Chondrocyte (in vitro differentiated cells): ENCODE measurements around the gene SMARCA5. TPM values are rescaled to one million over a fixed set of nuclear protein-coding genes. Genes with fewer than 3 reads are reported as not detected.
A peak's percentile ranks its signal among the peaks of the same experiment; 100 is the strongest.

Experiments used
- DNase-seq: peaks from one replicate; pipeline ENCODE4 v3.0.0; 2021; ENCODE audit warnings: mixed read lengths, low spot score
- H3K27ac Mint-ChIP-seq: one replicate; pipeline ENCODE4 v1.8.0; 2021; ENCODE audit warnings: mild to moderate bottlenecking, moderate library complexity, mixed read lengths; ENCODE audit not compliant: unreplicated experiment
- H3K27me3 Mint-ChIP-seq: 2 replicates; pipeline ENCODE4 v1.8.0; 2021; ENCODE audit warnings: low read depth, mixed read lengths
- H3K36me3 Mint-ChIP-seq: 2 replicates; pipeline ENCODE4 v1.8.0; 2021; ENCODE audit warnings: low read depth, mixed read lengths
- H3K4me1 Mint-ChIP-seq: 2 replicates; pipeline ENCODE4 v1.8.0; 2021; ENCODE audit warnings: low read depth, mild to moderate bottlenecking, mixed read lengths
- H3K4me3 Mint-ChIP-seq: one replicate; pipeline ENCODE4 v1.8.0; 2021; ENCODE audit warnings: mild to moderate bottlenecking, moderate library complexity, mixed read lengths; ENCODE audit not compliant: unreplicated experiment
- H3K9me3 Mint-ChIP-seq: 2 replicates; pipeline ENCODE4 v1.8.0; 2021; ENCODE audit warnings: low read depth, mixed read lengths
- CTCF ChIP-seq: fragments of 200-600 bp; sonication (generic); IDR thresholded peaks from 2 replicates; pipeline ENCODE4 v1.5.0; 2021; ENCODE audit warnings: antibody characterized with exemption, mild to moderate bottlenecking, moderate library complexity
- total RNA-seq: library from RNA; stranded (reverse); gene quantifications from 3 replicates; pipeline ENCODE4 v1.2.1, GENCODE V29; 2021

The SMARCA5 gene
- total RNA-seq, 1 donor from 2014 or later: 42.5 TPM

DNA sequence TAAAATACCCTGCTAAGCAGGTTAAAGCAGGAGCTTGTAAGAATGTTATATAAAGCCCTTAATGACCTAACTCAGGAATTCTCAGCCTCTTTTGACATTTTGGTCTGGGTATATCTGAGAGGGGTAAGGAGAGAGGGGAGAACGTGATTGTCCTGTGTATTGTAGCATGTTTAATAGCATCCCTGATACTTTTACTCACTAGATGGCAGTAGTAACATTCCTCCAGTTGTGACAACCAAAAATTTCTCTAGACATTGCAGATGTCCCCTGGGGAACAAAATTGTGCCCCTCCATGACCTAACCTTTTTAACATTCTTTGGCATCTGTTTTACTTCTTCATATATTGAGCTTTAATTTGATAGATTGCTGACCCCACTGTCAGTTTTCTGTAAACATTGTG, 17.9 kb downstream of the SMARCA5 start:
- no peaks in the 10 kb centered on the region for H3K27me3 Mint-ChIP-seq
- H3K4me1 Mint-ChIP-seq: peaks cover 8% of the 10 kb centered on the region
- DNase-seq: no peak
- peaks cover 41% of the 10 kb centered on the region for H3K36me3 Mint-ChIP-seq
- H3K4me3 Mint-ChIP-seq: no peak overlapping the region
- peak; percentile 78 for TF ChIP-seq CTCF
- H3K9me3 Mint-ChIP-seq: no peaks in the 10 kb centered on the region
- no peak overlapping the region for H3K27ac Mint-ChIP-seq

DNA sequence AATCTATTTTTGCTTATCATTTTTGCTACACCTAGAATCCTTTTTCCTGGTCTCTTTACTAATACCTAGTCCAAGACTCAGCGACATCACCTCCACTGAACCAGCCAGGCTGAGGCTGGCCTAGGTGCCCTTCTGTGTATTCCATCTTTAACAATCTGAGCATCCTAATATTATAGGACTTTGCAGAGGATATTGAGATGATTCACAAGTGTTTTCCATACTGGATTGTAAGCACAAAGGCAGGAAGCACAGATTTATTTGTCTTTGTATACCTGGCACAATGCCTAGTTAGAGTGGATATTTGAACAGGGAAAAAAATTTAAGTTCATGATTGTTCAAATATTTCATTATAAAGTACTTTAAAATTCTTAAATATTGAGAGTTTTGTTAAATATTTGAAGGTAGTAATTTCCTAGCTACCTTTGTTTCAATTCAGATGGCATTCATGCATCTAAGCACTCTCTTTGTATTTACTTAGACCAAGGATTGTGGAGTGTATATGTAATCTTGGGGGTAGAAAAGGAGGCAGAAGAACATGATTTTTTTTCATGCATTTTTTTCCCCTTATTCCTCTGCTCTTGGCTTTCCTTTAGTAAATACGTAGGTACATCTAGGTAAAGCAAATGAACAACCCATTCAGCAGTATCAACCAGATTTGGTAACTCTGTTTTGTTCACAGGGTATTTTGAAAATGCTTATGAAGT, 18.4 kb downstream of the SMARCA5 start:
- TF ChIP-seq CTCF: peak; percentile 33
- Mint-ChIP-seq H3K4me3 (no peak overlapping the region), H3K27ac (no peak overlapping the region), H3K4me1 (peaks cover 8% of the 10 kb centered on the region), H3K9me3 (no peaks in the 10 kb centered on the region), H3K27me3 (no peaks in the 10 kb centered on the region), H3K36me3 (peaks cover 39% of the 10 kb centered on the region)
- DNase-seq: no peak

DNA sequence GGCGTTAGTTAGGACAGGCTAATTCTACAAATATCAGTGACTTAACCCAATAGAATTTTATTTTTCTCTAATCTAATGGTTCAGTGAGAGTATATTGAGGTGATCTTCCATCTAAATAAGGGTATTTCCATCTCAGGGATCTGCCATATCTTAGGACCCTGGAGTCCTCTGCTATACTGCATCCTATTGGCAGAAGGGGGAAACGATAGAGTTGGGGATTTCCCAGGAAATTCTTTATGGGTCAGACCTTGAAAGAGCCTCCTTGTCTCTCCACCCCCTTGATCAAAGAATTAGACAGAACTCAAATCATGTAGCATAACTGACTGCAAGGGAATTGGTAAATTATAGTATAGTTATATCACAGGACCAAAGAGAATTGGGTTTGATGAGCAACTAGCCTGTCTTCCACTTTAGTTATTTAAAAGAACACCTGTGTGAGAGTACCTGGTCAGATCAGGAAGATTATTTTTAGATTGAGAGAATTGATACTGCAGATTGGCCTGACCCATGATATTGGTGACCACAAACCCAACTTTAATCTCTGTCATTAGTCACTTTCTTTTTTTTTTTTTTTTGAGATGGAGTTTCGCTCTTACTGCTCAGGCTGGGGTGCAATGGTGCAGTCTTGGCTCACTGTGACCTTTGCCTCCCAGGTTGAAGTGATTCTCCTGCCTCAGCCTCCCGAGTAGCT, 25.6 kb downstream of the SMARCA5 start:
- TF ChIP-seq CTCF: no peak
- no peaks in the 10 kb centered on the region for H3K27me3 Mint-ChIP-seq
- no peak overlapping the region for H3K4me3 Mint-ChIP-seq
- no peak for DNase-seq
- H3K27ac Mint-ChIP-seq: no peak overlapping the region
- H3K4me1 Mint-ChIP-seq: no peaks in the 10 kb centered on the region
- peaks cover 54% of the 10 kb centered on the region for H3K36me3 Mint-ChIP-seq
- H3K9me3 Mint-ChIP-seq: no peaks in the 10 kb centered on the region

DNA sequence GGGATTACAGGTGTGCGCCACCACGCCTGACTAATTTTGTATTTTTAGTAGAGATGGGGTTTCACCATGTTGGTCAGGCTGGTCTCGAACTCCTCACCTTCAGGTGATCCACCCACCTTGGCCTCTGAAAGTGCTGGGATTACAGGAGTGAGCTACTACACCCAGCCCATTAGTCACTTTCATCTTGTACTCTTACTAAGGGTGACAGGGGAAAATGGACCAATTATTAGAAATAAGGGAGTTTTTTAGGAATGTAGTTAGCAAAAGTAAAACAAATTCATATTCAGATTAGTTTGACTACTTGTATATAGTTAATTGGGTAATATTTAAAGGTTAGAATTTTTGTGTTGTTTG, 26.1 kb downstream of the SMARCA5 start:
- no peak for TF ChIP-seq CTCF
- Mint-ChIP-seq H3K4me3 (no peak overlapping the region), H3K27ac (no peak overlapping the region), H3K27me3 (no peaks in the 10 kb centered on the region), H3K36me3 (peaks cover 56% of the 10 kb centered on the region), H3K9me3 (no peaks in the 10 kb centered on the region), H3K4me1 (no peaks in the 10 kb centered on the region)
- no peak for DNase-seq

- H3K27me3 Mint-ChIP-seq: no peaks in the 10 kb centered on the region
- no peak for DNase-seq
- H3K4me3 Mint-ChIP-seq: no peak overlapping the region
- TF ChIP-seq CTCF: no peak
- H3K9me3 Mint-ChIP-seq: no peaks in the 10 kb centered on the region
- peaks cover 3% of the 10 kb centered on the region for H3K4me1 Mint-ChIP-seq
- H3K27ac Mint-ChIP-seq: no peak overlapping the region
- H3K36me3 Mint-ChIP-seq: peaks cover 48% of the 10 kb centered on the region
These were observed 36.4 kb downstream of the SMARCA5 start for GRCh38 chr4:143549928-143550327.
